ENCODE results near the gene TBC1D4. TPM values are rescaled to one million over a fixed set of nuclear protein-coding genes. Genes with fewer than 3 reads are reported as not detected.

TBC1D4 gene
- total RNA-seq, 2 donors from 2014 or later = 2.9 to 7.2 TPM

DNA sequence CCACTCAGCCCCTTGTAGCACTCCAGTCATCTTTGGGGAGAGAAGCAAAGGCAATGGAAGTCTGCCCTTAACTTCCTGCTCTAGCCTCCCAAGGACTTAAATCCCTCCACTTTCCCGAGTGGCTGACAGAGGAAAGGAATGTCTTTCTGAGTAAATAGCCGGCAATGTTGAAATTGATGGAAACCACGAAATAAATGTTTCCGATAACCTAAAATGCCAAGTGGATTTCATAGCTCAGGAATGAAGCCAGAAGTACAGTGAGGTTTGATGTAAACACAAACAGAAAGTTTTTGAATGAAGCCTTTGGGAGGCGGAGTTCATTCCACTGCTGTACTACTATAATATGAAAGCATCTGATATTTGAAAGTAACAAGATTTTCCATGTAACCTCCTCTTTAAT lies 14.0 kb upstream of the TBC1D4 start:
- Mint-ChIP-seq H3K9me3 (no peaks in the 10 kb centered on the region), H3K36me3 (no peaks in the 10 kb centered on the region), H3K27ac (no peak overlapping the region), H3K4me1 (ENCODE audit: low read depth in 2 of 2) (peaks cover 7 to 9% of the 10 kb centered on the region in 2 donors), H3K4me3 (no peak overlapping the region), H3K27me3 (peaks cover under 1 to 3% of the 10 kb centered on the region in 2 donors)
- DNase-seq (ENCODE audit: low spot score) = no peak
- ATAC-seq = no peak

DNA sequence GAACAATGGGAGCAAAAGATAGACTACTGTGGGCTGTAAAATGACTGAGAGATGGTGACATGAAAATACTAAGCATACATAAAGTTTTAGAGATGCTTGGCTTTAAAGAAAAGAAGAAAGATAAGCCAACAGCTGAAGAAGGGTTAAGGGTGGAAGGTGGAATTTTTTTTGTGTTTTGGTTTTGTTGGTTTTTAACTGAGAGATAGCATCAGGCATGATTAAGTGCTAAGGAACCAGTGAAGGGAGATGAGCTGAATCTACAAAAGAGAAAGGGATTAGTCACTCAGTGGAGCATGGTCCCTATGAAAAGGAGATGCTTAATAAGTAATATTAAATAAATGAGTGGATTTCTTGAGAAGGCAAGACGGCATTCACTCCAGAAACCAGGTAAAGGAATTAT lies 12.5 kb upstream of the TBC1D4 start:
- ATAC-seq (no peak), DNase-seq (ENCODE audit: low spot score) (no peak)
- Mint-ChIP-seq H3K4me1 (ENCODE audit: low read depth in 2 of 2) (peaks cover 14 to 16% of the 10 kb centered on the region in 2 donors), H3K27me3 (peaks cover 0 to 3% of the 10 kb centered on the region in 2 donors), H3K27ac (no peak overlapping the region), H3K36me3 (no peaks in the 10 kb centered on the region), H3K9me3 (no peaks in the 10 kb centered on the region), H3K4me3 (no peak overlapping the region)

DNA sequence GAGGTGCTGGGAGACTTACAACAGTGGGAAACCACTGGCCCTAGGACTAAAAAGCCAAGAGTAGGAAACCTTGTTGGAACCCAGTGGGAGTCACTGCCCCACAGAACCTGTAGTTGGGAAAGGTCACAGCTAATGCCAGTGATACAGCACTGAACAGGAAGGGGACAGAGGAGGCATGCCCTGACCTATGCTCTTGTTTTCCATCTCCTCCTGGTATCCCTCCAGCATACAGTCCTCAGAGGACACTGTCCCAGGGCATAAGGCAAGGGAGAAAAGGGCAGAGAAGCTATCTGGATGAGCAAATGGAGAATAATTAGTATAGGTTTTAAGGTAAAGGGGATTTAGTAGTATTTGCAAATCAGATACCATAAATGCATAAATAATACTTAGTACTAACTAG lies 11.2 kb upstream of the TBC1D4 start:
- Mint-ChIP-seq H3K27me3 (peaks cover 0 to 3% of the 10 kb centered on the region in 2 donors), H3K36me3 (no peaks in the 10 kb centered on the region), H3K4me1 (ENCODE audit: low read depth in 2 of 2) (peaks cover 18 to 25% of the 10 kb centered on the region in 2 donors), H3K9me3 (no peaks in the 10 kb centered on the region), H3K27ac (no peak overlapping the region), H3K4me3 (no peak overlapping the region)
- ATAC-seq (no peak), DNase-seq (ENCODE audit: low spot score) (no peak)

DNA sequence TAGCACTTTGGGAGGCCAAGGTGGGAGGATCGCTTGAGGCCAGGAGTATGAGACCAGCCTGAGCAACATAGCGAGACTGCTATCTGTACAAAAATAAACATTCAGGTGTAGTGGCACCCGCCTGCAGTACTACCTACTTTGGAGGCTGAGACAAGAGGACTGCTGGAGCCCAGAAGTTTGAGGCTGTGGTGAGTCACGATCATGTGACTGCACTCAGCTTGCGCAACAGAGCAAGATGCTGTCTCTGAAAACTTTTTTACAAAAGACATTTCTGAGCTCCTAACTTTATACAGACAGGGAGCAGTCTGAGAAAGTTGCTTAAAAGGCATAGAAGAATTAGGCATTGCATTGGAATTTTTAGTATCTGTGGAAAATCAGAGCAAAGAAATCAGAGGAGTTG lies 10.4 kb upstream of the TBC1D4 start:
- Mint-ChIP-seq H3K4me3 (no peak overlapping the region), H3K27me3 (peaks cover 0 to 3% of the 10 kb centered on the region in 2 donors), H3K36me3 (no peaks in the 10 kb centered on the region)

DNA sequence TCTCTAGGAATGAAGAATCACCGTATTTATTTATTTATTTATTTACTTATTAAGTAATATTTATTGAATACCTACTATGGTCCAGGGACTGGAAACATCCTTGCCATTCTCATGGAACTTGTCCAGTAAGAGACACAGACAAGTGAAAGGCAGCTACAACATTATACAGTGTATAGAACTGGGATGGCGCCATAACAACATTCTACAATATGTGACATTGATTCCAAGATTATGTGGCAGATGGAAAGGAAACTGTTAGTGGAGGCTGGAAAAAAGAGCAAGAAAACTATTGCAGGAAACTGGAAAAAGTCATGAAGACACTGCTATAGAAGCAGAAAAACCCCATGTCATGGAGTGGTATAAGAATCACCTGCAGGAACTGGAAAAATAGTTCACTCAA lies 9.4 kb upstream of the TBC1D4 start:
- no peak for DNase-seq (ENCODE audit: low spot score)
- Mint-ChIP-seq H3K4me3 (no peak overlapping the region), H3K9me3 (no peaks in the 10 kb centered on the region), H3K27me3 (peaks cover 0 to 3% of the 10 kb centered on the region in 2 donors), H3K36me3 (no peaks in the 10 kb centered on the region), H3K27ac (peak overlapping the region in 1 of 2 donors; percentile 76), H3K4me1 (ENCODE audit: low read depth in 2 of 2) (peaks cover 25 to 40% of the 10 kb centered on the region in 2 donors)
- ATAC-seq = no peak

More for the DNA sequence above, 10.4 kb upstream of the TBC1D4 start:
- Mint-ChIP-seq H3K9me3 (no peaks in the 10 kb centered on the region), H3K4me1 (ENCODE audit: low read depth in 2 of 2) (peaks cover 20 to 32% of the 10 kb centered on the region in 2 donors), H3K27ac (peak overlapping the region in 1 of 2 donors; percentile 52)
- ATAC-seq = no peak
- DNase-seq (ENCODE audit: low spot score) = no peak

DNA sequence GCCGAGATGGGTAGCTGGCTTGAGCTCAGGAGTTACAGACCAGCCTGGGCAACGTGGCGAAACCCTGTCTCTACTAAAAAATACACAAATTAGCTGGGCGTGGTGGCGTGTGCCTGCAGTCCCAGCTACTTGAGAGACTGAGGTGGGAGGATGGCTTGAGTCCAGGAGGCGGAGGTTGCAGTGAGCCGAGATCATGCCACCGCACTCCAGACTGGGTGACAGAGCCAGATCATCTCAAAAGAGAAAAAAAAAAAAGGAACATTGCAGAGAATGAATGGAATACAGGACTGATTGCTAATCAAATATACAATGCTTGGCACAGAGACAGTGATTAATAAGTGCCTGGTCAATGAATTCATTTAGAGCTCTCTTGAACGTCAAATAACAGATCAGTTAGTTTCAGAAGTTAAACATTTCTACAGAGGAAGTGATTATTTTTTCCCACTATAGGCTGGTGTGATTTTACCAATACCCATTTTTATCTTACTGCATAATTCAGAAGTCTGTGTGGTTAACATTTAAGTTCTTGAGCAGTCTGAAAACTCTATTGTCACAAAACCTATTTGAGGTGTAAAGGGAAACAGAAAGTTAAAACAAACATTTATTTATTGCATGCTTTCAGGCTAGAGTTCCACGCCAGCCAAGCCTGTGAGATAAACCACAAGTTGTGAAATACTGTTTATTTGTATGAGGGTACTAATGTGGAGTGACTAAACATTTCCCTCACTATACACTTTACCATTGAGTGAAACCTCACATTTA lies 7.7 kb upstream of the TBC1D4 start:
- DNase-seq (ENCODE audit: low spot score) = no peak
- Mint-ChIP-seq H3K27me3 (peaks cover 4 to 8% of the 10 kb centered on the region in 2 donors), H3K36me3 (no peaks in the 10 kb centered on the region)

DNA sequence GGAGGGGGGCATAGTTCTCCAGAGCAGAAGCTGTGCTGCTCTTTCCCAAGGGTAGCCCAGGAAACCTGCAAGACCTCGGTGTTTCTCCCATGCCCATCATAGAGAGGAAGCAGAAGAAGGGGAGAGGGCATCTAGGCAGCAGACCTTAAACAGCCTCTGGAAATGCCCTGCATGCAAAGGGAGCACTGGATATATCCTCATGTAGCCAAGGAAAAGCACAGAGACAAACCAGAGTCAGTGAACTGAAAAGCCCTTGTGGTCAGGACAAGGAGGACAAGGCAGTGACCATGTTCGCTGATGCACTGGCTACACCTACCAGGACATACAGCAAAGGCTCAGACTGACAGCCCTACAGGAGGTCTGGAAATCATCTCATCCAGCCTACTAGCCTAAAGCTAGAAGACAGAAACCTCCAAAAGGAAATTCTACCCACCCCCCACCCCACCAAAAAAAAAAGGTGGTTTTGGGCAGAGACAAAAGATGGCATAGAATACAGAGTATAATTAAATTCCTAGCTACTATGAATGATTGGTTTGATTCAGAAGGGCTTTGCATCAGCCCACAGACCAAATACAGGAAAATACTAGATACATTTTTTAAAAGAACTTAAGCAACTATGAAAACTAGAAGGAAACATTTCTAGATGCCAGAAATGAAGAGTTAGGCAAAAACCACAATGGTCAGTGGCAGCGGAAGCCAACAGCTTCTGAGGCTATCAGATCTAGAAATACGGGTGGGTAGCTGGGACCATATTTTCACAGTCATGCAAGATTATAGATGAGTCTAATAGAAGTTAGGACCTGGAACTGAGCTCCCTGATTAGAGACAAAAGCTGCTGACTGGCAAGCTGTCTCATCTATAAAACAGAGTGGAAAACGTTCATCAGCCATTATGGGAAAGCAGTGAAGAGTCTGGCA lies 4.4 kb upstream of the TBC1D4 start:
- H3K4me3 Mint-ChIP-seq = peak overlapping the region; percentile 50
- peaks cover 6 to 8% of the 10 kb centered on the region in 2 donors for H3K27me3 Mint-ChIP-seq
- no peak for ATAC-seq
- no peak for DNase-seq (ENCODE audit: low spot score)
- H3K4me1 Mint-ChIP-seq (ENCODE audit: low read depth in 2 of 2) = peaks cover 35 to 56% of the 10 kb centered on the region in 2 donors
- no peaks in the 10 kb centered on the region for H3K36me3 Mint-ChIP-seq
- no peaks in the 10 kb centered on the region for H3K9me3 Mint-ChIP-seq
- H3K27ac Mint-ChIP-seq = peak overlapping the region; percentile 14 to 23

More for the DNA sequence above, 7.7 kb upstream of the TBC1D4 start:
- peak overlapping the region; percentile 57 to 76 for H3K27ac Mint-ChIP-seq
- H3K4me3 Mint-ChIP-seq = peak overlapping the region; percentile 82
- H3K4me1 Mint-ChIP-seq (ENCODE audit: low read depth in 2 of 2) = peaks cover 38 to 56% of the 10 kb centered on the region in 2 donors
- ATAC-seq = peak; percentile 88 to 90
- no peaks in the 10 kb centered on the region for H3K9me3 Mint-ChIP-seq

DNA sequence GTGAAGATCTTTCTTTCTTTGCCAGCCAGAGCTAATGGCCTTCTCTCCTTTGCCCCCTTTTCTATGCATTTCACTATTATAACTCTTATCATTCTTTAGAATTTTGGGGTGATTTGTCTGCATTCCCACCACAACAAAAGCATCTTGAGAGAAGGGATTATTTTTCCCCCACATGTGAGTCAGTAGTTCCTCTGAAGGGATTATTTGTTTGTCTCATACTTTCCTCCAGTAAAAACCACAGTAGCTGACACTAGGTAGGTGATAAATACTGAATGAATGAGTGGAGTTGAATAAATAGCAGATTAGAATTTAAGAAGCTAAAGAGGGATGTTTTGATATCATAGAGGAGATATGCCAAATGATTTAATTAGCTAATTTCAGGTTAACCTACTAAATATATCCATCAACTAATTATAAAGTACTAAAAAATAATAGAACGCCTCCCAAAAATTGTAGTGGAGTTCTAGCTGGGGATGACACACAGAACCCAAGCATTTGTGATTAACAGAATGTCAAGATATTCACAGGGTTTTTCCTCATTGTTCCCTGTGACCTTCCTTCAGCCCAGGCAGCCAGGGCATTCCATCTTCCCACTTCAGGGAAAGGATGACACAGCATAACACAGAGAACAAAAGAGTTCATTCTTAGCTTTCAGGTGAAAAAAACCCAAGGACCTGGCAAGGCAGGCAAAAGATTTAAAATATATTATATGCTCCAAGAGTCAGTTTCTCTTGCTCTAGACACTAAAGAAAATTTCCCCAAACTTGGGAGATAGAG lies 3.5 kb upstream of the TBC1D4 start:
- H3K27ac Mint-ChIP-seq = peak overlapping the region; percentile 5 to 14
- ATAC-seq = no peak
- no peak for DNase-seq (ENCODE audit: low spot score)
- no peaks in the 10 kb centered on the region for H3K9me3 Mint-ChIP-seq
- no peaks in the 10 kb centered on the region for H3K36me3 Mint-ChIP-seq
- peaks cover 8 to 13% of the 10 kb centered on the region in 2 donors for H3K27me3 Mint-ChIP-seq
- H3K4me1 Mint-ChIP-seq (ENCODE audit: low read depth in 2 of 2) = peaks cover 41 to 50% of the 10 kb centered on the region in 2 donors
- H3K4me3 Mint-ChIP-seq = peak overlapping the region; percentile 50

DNA sequence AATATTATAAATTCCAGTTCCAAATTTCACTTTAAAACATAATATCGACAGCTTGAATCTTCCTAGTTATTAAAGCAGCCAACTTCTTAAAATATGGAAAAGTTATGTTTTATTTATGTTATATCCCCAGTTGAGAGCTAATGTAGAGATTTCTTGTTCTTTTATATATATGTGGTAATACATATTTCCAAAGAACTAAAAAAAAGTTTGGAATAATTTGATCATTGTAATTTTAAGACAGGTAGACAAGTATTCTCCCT lies 781 bp upstream of the TBC1D4 start:
- Mint-ChIP-seq H3K36me3 (no peaks in the 10 kb centered on the region), H3K27me3 (peaks cover 19 to 37% of the 10 kb centered on the region in 2 donors), H3K27ac (peak overlapping the region; percentile 9 to 12), H3K9me3 (no peaks in the 10 kb centered on the region), H3K4me3 (peak overlapping the region; percentile 93), H3K4me1 (ENCODE audit: low read depth in 2 of 2) (peaks cover 32 to 34% of the 10 kb centered on the region in 2 donors)
- DNase-seq (ENCODE audit: low spot score) = no peak
- no peak for ATAC-seq

DNA sequence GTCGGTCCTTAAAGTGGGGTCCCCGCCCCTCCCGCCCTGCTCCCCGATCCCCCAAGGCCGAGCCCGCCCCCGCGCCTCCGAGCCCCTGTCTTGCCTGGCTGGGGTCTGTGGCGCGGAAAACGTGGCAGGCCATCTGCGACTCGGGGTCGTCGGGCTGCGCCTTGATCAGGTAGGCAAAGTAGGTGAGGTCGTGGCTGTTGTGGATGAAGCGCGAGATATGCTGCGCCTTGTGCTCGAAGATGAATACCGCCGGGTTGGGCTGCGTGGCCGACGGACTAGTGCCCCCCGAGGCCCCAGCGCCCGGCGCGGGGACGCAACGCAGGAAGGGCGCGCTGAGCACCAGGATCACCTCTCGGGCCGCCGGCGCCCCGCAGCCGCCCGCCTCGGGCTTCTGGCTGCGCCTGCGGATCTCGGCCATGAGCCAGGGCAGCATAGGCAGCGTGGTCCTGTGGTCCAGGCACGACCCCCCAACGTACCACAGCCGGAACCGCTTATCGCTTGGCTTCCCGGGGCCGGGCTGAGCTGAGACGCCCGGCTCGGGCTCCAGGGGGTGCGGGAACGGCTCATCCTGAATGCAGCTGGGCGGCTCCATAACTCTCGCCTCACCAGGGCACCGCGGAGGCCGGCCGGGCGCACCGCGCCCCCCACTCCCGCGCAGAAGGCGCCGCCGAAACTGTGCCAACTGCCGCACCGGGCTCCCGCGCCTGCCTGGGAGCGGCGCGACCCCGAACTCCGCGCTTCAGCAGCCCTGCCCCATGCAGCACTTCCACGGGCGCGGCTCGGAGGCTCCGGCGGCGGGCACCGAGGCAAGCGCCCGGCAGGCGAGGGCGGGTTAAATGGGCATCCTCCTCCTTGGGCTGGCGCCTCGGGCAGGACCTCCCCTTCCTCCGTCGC lies 546 bp downstream of the TBC1D4 start:
- peaks cover 24 to 26% of the 10 kb centered on the region in 2 donors for H3K4me1 Mint-ChIP-seq (ENCODE audit: low read depth in 2 of 2)
- H3K27ac Mint-ChIP-seq = no peak overlapping the region
- no peak for DNase-seq (ENCODE audit: low spot score)

DNA sequence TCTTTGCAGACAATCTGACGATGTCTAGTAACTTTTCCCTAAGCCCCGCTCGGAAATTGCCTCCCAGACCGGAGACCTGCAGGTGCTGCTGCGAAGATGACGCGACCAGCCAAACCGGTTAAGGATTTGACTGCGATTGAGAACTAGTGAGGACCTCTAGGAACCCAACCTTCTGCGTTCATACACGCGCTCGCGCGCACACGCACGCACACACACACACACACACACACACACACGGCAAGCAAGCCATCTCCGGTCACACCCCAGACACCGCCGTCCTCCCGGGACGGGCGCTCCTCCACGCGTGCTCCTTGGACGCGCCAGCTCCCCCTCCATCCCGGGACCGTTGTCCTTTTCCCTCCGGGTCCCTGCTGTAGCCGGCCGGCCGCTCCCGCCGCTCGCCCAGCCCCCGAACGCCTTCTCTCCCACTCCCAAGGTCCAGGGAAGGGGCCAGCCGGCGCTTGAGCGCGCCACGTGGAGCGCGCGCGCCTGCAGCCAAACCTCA lies 1.2 kb downstream of the TBC1D4 start:
- Mint-ChIP-seq H3K4me3 (peak overlapping the region; percentile 93), H3K4me1 (ENCODE audit: low read depth in 2 of 2) (peaks cover 17 to 20% of the 10 kb centered on the region in 2 donors), H3K27ac (no peak overlapping the region), H3K27me3 (peaks cover 23 to 37% of the 10 kb centered on the region in 2 donors), H3K36me3 (no peaks in the 10 kb centered on the region), H3K9me3 (no peaks in the 10 kb centered on the region)
- DNase-seq (ENCODE audit: low spot score) (no peak), ATAC-seq (peak in 1 of 2 donors; percentile 11)

More for the DNA sequence above, 546 bp downstream of the TBC1D4 start:
- H3K4me3 Mint-ChIP-seq = peak overlapping the region; percentile 93
- H3K36me3 Mint-ChIP-seq = no peaks in the 10 kb centered on the region
- ATAC-seq = peak; percentile 49 to 55
- no peaks in the 10 kb centered on the region for H3K9me3 Mint-ChIP-seq
- peaks cover 21 to 37% of the 10 kb centered on the region in 2 donors for H3K27me3 Mint-ChIP-seq

DNA sequence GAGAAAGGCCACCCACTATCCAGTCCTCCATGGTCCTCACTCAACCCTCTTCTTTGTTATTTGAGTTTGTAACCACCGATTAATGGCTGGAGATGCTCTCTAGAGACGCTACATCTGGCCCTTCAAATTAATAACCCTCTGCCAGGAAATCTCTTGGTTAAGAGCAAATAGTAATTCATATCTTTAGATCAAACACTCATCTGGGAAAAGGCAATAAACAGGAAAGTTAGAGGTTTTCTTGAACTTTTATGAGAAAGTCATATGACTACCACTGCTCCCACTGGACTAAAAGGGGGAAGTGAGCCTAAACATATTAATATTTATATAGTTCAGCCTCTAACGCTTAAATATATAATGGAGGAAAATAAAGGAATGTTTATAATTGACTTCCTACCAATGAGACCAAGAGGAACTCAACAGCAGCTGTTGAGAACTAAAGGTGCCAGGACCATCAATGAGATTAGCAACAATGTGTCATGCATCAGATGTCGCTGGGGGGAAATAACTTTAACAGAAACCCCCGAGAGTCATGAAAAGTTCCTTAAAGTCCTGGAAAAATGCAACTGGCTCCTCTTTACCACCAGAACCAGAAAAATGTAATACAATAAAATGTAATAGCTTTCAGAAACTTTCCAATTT lies 2.7 kb downstream of the TBC1D4 start:
- H3K36me3 Mint-ChIP-seq = no peaks in the 10 kb centered on the region
- H3K27ac Mint-ChIP-seq = no peak overlapping the region
- peak overlapping the region; percentile 15 for H3K4me3 Mint-ChIP-seq
- peaks cover 7 to 13% of the 10 kb centered on the region in 2 donors for H3K4me1 Mint-ChIP-seq (ENCODE audit: low read depth in 2 of 2)
- H3K9me3 Mint-ChIP-seq = no peaks in the 10 kb centered on the region
- DNase-seq (ENCODE audit: low spot score) (no peak), ATAC-seq (no peak)
- H3K27me3 Mint-ChIP-seq = peaks cover 19 to 29% of the 10 kb centered on the region in 2 donors

Data from natural killer cell treated with Interleukin-12 subunit alpha and Interleukin-12 subunit beta and Interleukin-15 and Interleukin-18, amount 100 ng/mL, for 72 hours (primary cell).